Coronary artery (tissue), 2 donors: Measurements from ENCODE around the gene RPL14.

Source experiments
- DNase-seq: peaks from one replicate; pipeline ENCODE4 v3.0.0-alpha.2; 2017; ENCODE audit warnings: low spot score
- H3K27ac ChIP-seq, 2 donors: fragments of 200-600 bp; sonication (generic); one replicate each; pipeline ENCODE4 v1.5.1; 2016 to 2019
- H3K4me3 ChIP-seq: fragments of 200-600 bp; sonication (generic); 2 replicates; pipeline ENCODE4 v1.5.1; 2016; ENCODE audit warnings: mild to moderate bottlenecking, moderate library complexity
- CTCF ChIP-seq: fragments of 200-600 bp; sonication (generic); IDR thresholded peaks from one replicate; pipeline ENCODE4 v1.5.1; 2019; ENCODE audit warnings: antibody characterized with exemption

RPL14 gene

GRCh38 chr3:40432793-40433192 lies 24.3 kb upstream of the RPL14 start:
- DNase-seq = no peak
- no peak for TF ChIP-seq CTCF
- Histone ChIP-seq H3K27ac (no peak overlapping the region), H3K4me3 (no peak overlapping the region)

- Histone ChIP-seq H3K4me3 (no peak overlapping the region), H3K27ac (no peak overlapping the region)
- no peak for TF ChIP-seq CTCF
- DNase-seq = no peak
Measured at GRCh38 chr3:40437889-40438288, 19.2 kb upstream of the RPL14 start.

GRCh38 chr3:40445062-40445461 lies 12.1 kb upstream of the RPL14 start:
- Histone ChIP-seq H3K27ac (no peak overlapping the region), H3K4me3 (no peak overlapping the region)
- no peak for DNase-seq
- TF ChIP-seq CTCF = no peak

- DNase-seq = no peak
- no peak overlapping the region for H3K4me3 ChIP-seq
- TF ChIP-seq CTCF = no peak
- H3K27ac ChIP-seq = no peak overlapping the region
Measured at GRCh38 chr3:40445880-40446279, 11.3 kb upstream of the RPL14 start.

- Histone ChIP-seq H3K27ac (no peak overlapping the region), H3K4me3 (no peak overlapping the region)
- no peak for TF ChIP-seq CTCF
- DNase-seq = no peak
Measured at GRCh38 chr3:40450438-40450837, 6.7 kb upstream of the RPL14 start.

- no peak for TF ChIP-seq CTCF
- no peak for DNase-seq
- no peak overlapping the region for H3K27ac ChIP-seq
- no peak overlapping the region for H3K4me3 ChIP-seq
Measured at GRCh38 chr3:40451551-40451950, 5.6 kb upstream of the RPL14 start.

GRCh38 chr3:40452057-40452456 lies 5.1 kb upstream of the RPL14 start:
- TF ChIP-seq CTCF = no peak
- peak overlapping the region in 1 of 2 donors; percentile 90 for H3K27ac ChIP-seq
- peak overlapping the region; percentile 77 for H3K4me3 ChIP-seq
- DNase-seq = no peak
